ENCODE data around the gene PRKG1.
"Not testable (repeated sequence)": the region's sequence is repeated elsewhere in the genome, so short reads cannot be mapped to it uniquely, and the experiment has no call there.

DNA sequence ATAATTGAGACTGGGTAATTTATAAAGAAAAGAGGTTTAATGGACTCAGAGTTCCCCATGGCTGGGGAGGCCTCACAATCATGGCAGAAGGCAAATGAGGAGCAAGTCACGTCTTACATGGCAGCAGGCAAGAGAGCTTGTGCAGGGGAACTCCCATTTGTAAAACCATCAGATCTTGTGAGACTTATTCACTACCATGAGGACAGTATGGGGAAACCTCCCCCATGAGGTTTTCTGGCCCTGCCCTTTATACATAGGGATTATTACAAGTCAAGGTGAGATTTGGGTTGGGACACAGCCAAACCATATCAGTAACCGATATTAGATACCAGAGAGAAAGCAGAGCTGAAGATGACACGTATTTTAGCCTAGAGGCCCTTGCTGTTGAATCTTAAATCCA is 267.5 kb downstream of the PRKG1 start:
- TF ChIP-seq, protein P1, sequence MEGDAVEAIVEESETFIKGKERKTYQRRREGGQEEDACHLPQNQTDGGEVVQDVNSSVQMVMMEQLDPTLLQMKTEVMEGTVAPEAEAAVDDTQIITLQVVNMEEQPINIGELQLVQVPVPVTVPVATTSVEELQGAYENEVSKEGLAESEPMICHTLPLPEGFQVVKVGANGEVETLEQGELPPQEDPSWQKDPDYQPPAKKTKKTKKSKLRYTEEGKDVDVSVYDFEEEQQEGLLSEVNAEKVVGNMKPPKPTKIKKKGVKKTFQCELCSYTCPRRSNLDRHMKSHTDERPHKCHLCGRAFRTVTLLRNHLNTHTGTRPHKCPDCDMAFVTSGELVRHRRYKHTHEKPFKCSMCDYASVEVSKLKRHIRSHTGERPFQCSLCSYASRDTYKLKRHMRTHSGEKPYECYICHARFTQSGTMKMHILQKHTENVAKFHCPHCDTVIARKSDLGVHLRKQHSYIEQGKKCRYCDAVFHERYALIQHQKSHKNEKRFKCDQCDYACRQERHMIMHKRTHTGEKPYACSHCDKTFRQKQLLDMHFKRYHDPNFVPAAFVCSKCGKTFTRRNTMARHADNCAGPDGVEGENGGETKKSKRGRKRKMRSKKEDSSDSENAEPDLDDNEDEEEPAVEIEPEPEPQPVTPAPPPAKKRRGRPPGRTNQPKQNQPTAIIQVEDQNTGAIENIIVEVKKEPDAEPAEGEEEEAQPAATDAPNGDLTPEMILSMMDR (IDR thresholded peaks at IDR 0.05), result not testable (repeated sequence)
- not testable (repeated sequence) for TF ChIP-seq POLR2A (IDR thresholded peaks at IDR 0.05; ENCODE audit: low read depth); EP300 (IDR thresholded peaks at IDR 0.05); POLR2AphosphoS5 (IDR thresholded peaks at IDR 0.05)

Measured in esophagus muscularis mucosa (tissue), 4 donors.